Stromal cell of bone marrow (primary cell): ENCODE data around the gene DCAF17.

Experiments
- DNase-seq: peaks from one replicate; pipeline ENCODE4 v3.0.0-alpha.2; 2012; ENCODE audit warnings: low read depth

The DCAF17 gene

DNA sequence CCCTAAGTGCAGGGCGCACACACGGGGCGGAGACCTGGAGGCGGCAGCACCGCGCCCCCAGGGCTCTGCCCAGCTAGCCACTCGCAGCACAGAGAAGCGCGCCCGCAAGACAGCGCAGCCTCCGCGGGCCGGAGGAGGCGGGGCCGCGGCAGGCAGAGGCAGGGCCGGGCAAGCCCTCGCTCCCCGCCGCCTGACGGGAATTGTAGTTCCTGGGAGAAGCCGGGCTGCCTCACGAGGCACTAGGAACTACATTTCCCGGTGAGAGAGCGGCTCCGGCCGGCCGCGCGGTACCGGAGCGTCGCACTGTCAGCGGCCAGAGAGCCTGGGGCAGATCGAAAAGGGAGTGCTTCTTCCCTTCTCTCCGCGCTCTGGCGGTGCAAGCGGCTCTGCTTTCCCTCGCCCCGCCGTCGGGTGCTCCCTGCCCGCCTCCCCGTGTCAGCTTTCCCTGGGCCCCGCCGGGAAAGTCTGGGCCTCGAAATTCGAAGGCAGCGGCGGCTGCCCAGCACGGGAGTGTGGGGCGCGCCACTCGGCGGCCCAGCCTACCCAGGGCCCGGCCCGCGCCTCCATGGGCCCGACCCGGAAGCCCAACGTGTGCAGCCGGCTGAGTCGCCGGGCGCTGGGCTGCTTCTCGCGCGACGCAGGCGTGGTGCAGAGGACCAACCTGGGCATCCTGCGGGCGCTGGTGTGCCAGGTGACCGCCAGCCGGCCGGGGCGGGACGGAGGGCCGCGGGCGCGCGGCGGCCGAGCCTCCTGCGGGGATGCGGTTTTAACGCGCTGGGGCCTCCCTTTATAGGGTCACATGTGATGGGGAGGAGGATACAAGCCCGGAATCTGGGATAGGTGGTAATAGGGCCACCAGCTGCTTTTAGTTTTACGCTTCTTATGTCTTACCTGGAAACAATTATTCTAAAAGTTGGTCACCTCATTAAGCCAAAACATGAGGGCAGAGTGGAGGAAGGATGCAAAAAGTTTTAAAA lies at the start of gene DCAF17:
DCAF17 (plus strand) TSS at position 214 of the 977 bp plus-strand sequence; CDS start at position 566, 352 bp downstream.
- peak; percentile 95 for DNase-seq

DNA sequence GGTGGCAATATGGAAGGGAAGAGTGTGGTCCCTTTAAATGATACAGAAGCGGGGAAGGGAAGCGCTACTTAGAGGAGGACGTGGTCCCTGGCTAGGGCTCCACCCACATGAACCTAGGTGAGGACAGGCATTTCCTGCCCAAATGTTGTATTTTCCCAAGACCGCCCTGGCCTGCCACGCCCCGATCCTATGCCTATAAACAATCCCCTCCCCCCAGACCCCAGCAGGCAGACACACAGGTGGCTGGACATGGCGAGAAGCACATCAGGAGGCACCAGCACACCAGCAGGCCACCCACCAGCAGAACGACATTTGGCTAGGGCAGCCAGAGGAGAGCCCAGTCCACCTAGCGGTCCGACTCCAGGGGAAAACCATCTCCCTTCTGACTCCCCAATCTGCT lies 47.4 kb upstream of the DCAF17 start:
- DNase-seq, result no peak

DNA sequence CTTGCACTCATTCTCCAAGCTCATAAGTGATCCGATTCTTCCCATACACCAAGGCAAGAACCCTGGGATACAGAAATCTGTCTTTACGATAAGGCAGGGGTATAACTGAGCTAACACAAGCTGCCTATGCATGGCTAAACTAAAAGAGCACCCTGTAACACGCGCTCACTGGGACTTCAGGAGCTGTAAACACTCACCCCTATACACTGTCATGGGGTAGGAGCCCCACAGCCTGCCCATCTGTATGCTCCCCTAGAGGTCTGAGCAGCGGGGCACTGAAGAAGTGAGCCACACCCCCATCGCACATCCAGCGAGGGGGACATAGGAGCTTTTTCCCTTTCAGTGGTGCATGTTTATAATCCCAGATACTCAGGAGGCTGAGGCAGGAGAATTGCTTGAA lies 47.0 kb upstream of the DCAF17 start:
- DNase-seq, result no peak

GRCh38 chr2:171389325-171389724 lies 44.7 kb upstream of the DCAF17 start:
- no peak for DNase-seq

- DNase-seq, result no peak
Observed at GRCh38 chr2:171389780-171390179, 44.2 kb upstream of the DCAF17 start.

GRCh38 chr2:171390941-171391516 lies 43.0 kb upstream of the DCAF17 start:
- peak; percentile 68 for DNase-seq

GRCh38 chr2:171391532-171391931 lies 42.5 kb upstream of the DCAF17 start:
- no peak for DNase-seq

DNA sequence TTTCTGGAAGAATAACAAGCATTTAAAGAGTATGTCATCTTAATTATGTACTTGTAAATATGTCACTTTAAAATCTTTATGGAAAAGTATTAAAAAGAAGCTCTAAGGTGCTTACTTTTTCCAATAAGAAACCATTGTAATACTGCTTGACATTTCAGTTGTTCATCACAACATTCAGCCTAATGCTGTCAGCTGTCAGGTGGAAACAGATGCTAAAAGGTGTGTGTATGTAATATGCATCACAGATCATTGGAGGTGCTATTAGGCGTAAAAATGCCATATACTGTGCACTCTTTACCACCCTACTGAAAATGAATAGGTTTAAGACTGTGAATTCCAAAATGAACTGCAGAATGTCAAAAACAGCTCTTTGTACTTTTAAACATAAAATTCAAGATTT lies 40.5 kb upstream of the DCAF17 start:
- no peak for DNase-seq

GRCh38 chr2:171394164-171394740 lies 39.8 kb upstream of the DCAF17 start:
- no peak for DNase-seq

GRCh38 chr2:171399292-171399691 lies 34.7 kb upstream of the DCAF17 start:
- DNase-seq, result no peak

GRCh38 chr2:171400395-171400794 lies 33.6 kb upstream of the DCAF17 start:
- DNase-seq, result no peak

DNA sequence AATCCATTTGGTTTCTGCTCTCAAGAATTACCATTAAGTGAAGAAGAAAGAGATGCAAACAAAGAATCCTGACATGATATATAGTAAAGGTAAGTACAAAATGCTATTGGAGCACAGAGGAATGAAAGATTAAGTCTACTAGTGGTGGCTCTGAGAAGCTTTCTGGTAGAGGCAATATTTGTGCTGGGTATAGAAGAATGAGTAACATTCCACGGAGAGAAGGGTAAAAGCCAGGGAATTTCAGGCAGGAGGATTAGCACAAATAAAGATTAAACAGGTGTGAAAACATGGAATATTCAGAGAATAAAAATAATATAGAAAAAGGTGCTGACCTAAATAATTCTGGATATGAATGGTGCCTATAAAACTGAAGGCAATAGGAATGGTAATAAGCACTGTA lies 32.1 kb upstream of the DCAF17 start:
- DNase-seq, result no peak

DNA sequence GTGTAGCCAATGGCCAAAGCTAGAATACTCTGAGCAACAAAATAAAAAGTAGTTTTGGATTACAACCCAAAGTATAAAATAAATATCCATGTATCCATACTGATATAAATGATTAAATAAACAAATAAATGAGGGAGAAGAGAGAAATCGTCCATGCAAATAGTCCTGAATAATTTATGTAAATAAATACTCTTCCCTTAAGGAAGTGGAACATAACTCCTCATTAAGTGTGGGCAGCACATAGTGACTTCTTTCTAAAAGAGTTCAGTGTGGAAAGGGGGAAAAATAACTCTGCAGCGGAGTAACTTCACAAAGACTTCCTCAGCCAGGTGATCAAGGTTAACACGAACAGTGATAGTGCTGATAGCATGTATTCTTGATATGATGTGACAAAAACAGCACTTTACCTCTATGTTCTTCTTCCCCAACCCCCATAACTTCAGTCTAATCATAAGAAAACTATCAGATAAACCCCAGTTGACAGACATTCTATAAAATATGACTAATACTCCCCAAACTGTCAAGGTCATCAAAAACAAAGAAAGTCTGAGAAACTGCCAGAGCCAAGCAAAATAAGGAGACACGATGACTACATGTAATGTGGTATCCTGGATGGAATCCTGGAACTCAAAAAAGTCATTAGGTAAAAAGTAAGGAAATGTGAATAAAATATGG lies 31.0 kb upstream of the DCAF17 start:
- DNase-seq, result peak; percentile 60

DNA sequence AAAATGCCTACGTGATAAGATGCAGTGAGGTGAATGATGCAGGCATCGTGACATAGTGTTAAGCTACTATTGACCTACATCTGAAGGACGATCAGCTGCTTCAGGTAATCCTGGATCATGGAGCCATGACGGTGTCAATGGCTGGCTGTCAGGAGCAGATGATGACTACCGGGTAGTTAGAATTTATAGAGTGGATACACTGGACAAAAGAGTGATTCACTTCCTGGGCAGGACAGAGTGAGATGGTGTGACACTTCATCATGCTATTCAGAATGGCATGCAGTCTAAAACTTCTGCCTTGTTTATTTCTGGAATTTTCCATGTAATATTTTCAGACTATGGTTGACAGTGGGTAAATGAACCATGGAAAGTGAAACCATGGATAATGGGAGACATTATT lies 29.8 kb upstream of the DCAF17 start:
- peak; percentile 42 for DNase-seq

DNA sequence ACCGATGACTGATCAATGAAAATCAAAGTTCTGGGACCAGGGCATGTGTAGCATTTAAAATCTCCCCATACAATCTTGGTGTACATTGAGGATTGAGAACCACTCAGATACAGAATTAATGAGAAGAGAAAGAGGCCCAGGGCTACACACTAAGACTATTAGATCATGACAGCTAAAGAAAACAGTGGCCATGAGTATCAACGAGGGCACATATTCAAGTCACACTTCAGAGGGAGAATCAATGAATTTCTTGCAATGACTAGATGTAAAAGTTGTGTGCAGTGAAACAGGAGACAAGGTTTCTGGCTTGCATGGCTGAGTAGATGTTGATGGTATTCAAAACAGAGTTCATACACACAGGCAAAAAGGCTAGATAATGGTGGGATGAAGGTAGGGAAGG lies 29.3 kb upstream of the DCAF17 start:
- DNase-seq, result no peak

GRCh38 chr2:171405546-171405945 lies 28.5 kb upstream of the DCAF17 start:
- DNase-seq, result no peak

GRCh38 chr2:171406044-171406443 lies 28.0 kb upstream of the DCAF17 start:
- no peak for DNase-seq

DNA sequence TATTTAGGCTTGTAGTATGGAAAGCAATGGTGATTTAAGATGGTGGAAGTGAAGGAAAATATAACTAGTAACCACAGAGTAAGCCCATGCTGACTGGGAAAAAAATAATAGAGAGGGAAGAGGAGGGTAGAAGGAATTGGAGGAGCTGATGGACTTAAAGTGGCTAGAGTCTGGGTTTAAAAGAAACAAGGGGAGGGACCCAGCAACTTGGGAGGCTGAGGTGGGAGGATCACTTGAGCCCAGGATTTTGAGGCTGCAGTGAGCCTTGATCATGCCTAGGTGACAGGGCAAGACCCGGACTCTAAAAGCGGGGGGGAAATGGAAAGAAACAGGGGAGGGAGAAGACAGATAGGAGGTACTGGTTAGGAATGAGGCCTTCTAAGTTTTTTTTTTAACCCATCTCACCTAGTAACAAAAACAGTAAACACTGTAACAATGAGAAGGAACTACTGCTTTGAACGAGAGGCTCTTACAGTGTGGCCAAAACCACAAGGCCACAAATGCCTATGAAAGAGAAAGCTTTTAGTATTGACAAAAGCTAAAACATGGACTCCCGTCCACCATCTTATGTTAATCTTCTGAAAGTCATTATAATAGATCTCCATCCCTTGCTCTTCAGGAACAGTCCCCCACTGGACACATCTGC lies 26.9 kb upstream of the DCAF17 start:
- no peak for DNase-seq

GRCh38 chr2:171407676-171408044 lies 26.4 kb upstream of the DCAF17 start:
- DNase-seq, result no peak

DNA sequence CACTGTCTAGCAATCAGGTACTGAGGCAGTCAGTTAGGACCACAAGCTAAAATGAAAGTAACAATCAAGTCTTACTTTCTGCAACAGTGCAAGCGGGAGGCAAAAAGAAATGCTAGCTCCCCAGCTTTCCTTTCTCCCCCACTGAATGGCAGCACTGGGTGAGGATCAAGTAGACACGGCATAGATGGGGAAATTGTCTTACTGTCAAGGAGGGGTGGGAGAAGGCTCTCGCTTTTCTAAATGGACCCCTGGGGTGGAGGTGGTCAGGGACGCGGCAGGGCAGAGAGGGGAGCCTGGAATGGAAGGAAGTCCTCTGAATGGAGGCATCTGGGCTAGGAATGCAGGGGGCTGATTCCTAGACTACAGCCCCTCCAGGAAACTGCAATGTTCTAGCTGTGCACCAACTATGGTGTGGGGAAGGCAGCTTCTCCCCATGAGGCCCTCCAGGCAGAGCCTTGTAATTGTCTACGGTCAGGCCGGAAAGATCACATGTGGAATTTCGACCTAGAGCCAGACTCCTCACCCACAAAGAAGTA lies 24.5 kb upstream of the DCAF17 start:
- no peak for DNase-seq

- DNase-seq, result no peak
Observed at GRCh38 chr2:171410101-171410500, 23.9 kb upstream of the DCAF17 start.

- no peak for DNase-seq
Observed at GRCh38 chr2:171410624-171411023, 23.4 kb upstream of the DCAF17 start.
